GM18502 (cell line): ENCODE data around the gene FAM184B.
A peak's percentile ranks its signal among the peaks of the same experiment; 100 is the strongest.

Source experiments
- ATAC-seq: cut with Tn5 transposase; IDR thresholded peaks from one replicate; pipeline ENCODE4 v1.9.1; 2021; ENCODE audit warnings: mild to moderate bottlenecking; ENCODE audit not compliant: unreplicated experiment, poor library complexity

Gene FAM184B

DNA sequence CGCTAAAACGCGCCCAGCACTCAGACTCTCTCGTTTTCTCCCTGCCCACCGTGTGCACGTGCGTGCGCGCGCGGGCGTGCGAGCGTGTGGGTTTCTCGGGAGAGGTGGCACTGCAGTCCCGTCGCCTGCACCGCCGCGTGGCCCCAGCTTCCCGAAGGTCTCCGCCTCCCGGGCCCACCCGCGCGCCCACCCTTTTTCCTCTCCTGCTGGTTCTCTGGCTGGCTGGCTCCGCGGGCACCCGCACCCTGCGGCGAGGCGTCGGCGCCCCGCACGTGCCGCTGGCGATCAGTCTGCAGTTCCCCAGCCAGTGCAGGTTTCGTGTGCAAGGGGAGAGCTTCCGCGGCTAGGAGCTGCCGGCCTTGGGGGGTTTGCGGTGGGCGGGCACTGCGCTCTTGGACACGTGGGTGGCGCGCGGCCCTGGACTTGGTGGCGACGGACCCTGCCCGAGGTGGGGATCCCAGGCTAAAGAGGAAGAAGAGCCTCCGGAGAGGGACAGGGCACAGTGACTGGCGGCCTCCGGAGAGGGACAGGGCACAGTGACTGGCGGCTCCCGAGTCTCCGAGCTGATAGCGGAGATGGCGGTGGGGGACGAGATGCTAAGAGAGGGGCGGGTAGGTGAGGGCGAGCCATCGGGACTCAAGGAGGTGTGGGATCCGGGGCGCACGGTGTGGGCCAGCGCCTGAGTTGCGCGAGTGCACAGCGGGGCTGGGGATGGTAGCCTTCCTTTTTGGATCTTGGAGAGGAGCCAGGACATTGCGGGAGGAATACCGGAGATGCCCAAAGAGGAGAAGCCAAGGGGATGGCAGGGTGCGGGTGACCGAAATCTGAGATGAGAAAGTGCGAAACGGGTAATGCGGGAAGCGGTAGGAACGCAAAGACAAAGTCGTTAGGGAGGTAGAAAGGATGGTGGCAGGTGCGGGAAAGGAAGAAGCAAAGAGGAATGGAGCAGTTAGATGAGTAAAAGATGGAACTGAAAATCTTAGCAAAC is at the start of gene FAM184B:
TSS of gene FAM184B (minus strand) at position 322 of the 988 bp plus-strand sequence. CDS start 322 bp downstream, outside the sequence.
- peak; percentile 49 for ATAC-seq

DNA sequence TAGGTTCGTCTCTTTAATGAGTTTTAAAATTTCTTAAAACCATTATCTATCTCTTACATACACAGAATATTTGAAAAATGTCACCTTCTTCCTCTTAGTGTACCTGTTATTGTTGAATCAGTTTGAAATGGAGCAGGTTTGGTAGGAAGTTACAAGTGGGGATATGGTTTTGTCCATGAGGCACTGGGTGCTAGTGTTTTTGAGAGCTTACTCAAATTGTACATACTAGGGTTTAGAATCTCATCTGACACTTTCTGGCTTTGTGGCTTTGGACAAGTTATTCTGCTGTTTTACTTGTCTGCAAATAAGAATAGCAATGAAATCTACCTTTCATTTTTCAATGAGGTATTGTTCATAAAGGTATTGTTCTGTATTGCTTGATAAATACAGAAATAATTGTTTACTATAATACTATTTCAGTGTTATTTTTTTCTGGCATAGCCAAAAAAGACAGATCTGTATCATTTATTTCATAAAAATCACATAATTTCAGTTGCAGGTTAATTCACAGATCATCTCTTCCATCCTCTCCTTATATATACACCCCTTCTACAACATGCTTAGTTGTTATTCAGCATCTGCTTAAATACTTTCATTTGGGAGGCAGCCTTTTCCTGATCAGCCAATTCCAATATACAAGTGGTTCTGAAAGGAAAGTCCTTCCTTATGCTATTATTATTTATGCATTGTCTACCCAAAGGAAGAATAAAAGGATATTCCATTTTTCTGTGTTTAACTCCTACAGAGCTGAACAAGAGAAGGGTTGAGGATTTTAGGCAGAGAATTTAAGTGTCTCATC is 42.6 kb upstream of the FAM184B start:
- ATAC-seq: no peak

DNA sequence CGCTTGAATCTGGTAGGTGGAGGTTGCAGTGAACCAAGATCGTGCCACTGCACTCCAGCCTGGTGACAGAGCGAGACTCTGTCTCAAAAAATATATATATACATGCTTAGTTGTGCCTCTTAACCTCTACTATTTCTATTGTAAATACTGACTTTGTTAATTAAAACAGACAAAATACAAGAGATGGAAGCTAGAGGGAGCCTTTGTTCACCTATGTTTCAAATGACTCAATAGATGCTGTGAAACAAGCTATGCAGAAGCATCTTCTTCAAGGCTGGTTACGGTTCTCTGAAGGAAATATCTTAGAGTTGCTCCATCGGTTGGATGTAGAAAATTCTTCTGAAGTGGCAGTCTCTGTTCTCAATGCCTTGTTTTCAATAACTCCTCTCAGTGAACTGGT is 35.6 kb upstream of the FAM184B start:
- peak; percentile 88 for ATAC-seq

DNA sequence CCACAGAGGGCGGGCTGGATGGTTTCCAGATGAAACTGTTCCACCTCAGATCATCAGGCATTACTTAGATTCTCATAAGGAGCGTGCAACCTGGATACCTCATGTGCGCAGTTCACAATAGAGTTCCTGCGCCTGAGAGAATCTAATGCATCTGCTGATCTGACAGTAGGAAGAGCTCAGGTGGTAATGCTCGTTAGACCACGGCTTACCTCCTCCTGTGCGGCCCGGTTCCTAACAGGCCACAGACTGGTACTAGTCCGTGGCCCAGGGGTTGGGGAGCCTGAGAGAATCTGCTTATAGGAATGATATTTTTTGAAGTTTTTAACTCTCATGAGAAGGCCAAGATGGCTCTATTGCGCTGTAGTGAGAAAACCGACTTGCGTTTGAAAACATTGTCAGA is 34.7 kb upstream of the FAM184B start:
- ATAC-seq: no peak

DNA sequence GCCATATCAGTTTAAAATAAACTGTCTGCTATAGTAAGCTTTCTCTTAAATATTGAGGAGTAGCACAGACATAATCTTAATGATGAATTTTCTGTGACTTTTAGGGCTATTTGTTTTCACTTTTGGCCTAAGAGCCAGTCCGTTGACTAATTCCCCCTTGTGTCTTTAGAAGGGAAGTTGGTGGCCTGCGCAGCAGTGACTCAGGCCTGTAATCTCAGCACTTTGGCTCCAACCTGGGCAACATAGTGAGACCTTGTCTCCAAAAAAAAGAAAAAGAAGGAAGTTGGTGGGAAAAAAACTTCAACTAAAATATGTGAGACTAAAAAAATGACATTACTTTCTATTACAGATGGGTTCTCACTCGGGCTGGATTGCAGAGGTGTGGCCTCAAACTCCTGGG is 32.7 kb upstream of the FAM184B start:
- ATAC-seq: no peak

DNA sequence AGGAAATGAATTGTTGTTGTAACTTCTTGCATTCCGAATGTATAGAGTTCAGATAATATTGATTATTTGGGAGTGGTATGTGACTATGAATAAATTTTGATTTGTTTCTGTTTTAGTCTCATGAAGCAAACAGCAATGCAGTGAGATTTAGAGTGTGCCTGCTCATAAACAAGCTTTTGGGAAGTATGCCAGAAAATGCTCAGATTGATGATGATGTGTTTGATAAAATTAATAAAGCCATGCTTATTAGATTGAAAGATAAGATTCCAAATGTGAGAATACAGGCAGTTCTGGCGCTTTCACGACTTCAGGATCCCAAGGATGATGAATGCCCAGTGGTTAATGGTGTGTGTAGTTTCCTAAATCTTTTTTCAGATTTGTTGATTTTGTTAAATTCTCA is 31.4 kb upstream of the FAM184B start:
- ATAC-seq: no peak

DNA sequence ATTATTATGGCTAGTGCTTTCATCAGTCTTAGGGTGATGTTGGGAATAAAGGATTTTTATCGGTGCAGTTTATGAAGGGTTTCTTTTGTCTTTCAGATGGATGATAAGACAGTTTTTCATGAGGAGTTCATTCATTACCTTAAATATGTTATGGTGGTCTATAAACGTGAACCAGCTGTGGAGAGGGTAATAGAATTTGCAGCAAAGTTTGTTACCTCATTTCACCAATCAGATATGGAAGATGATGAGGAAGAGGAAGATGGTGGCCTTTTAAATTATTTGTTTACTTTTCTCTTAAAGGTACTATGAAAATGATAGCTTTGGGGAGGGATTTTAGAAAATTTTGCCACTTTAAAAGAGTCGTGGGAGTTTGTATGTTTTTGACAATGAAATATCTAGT is 30.7 kb upstream of the FAM184B start:
- no peak for ATAC-seq

DNA sequence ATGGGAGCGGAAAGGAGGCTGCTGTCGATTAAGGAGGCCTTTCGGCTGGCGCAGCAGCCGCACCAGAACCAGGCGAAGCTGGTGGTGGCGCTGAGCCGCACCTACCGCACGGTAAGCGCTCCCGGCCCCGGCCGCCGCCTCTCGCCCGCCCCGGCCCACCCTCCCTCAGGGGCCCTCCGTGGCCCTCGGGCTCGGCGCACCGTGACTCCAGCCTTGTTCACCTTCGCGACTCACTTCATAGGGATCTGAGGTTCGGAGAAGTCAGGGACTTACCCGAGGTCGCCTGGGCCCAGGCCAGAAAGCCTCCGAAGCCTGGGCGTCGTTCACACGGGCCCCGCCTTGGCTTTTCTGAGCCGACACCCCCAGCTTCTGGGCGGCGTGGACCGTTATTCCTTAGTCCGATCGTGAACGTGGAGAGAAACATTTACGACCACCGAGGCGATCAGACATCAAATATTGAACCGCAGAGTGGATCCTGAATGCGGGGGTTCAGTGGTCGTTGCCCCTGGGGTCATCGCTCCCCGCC is 29.7 kb upstream of the FAM184B start:
- peak; percentile 31 for ATAC-seq

DNA sequence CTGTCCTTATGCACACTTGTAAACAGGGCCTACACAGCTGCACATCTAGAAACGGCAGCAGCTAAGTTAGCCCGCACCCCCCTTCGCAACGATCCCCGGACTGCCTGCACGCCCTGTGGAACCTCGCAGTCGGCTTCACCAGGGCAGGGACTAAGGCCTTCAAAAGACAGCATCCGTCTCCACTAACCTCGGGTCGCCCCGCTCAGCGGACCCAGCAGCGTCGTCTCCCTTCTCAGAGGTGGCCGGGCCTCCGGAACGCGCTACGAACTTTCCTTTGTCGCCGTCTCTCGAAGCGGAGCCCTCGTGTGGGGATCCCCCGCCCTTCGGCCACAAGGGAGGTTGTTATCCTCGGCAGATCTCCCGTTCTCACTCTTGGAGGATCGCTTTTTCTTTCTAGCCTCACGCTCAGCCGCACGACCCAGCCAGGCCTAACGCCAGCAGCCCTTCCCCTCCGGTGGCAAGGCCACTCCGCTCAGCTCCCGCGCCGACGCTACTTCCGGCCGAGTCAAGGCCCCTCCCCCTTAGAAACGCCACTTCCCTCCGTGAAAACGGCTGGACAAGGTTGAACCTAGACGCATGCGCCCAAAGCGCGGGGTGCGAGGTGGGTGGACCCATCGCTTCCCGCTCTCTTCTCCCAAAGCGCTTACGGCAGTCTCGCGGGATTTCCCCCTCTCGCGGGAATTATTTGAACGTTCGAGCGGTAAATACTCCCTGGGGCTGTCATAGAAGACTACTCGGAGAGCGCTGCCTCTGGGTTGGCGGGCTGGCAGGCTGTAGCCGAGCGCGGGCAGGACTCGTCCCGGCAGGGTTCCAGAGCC is 29.0 kb upstream of the FAM184B start, which contains the start of the genes DCAF16 and NCAPG:
TSS of gene DCAF16 (minus strand) at position 498 of the 818 bp plus-strand sequence. CDS start 6,616 bp downstream, outside the sequence.
TSS of gene NCAPG (plus strand) at position 720 of the 818 bp plus-strand sequence. CDS start 99 bp downstream, outside the sequence.
- ATAC-seq: peak; percentile 90

DNA sequence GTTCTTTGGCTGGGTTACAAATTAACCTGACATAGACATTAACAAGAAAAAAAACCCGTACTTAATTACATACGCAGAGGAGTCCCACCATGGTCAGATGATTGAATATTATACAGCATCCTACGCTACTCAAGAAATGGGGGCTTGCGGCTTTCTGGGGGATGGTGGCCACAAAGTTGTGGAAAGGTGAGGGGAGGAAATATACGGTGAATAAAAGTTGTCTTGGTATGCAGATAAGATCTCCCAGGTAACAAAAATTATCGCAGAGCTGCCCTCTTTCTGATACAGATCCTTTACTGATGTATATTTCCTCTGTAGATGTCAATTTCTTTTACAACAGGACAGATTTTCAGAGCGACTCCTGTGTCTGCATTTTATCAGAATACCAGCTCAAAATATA is 28.2 kb upstream of the FAM184B start:
- ATAC-seq: no peak

DNA sequence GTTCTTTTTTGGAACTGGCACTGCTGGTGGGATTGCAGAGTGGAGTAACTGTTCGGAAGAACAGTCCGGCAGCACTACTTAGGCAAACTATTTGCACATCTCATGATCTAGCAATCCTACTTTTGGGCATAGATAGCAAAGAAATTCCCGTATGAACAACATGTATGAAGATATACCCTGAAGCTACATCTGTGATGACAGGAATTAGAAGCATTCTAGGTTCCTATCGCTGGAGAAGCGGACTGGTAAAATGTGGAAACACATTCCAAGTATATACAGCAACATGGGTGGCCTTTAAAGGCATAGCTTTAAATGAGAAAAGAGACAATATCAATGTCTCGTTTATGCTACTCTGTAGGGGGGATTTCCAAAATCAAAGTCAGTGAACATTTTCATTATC is 26.0 kb upstream of the FAM184B start:
- no peak for ATAC-seq

DNA sequence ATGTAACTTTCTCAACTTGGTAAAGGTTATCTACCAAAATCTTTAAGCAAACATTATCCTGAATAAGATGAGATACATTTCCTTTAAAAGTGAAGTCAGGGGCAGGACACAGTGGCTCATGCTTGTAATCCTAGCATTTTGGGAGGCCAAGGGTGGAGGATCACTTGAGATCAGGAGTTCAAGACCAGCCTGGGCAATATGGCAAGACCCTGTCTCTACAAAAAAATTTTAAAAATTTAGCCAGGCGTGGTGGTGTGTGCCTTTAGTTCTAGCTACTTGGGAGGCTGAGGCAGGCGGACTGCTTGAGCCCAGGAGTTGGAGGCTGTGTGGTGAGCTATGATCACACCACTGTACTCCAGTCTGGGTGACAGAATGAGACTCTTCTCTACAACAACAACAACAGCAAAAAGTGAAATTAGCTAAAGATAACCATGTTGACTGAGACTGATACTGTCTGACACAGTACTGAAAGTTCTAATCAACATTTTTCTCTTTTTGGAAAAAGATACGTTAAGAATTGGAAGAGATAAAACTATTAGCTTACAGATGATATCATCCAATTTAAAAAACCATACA is 24.2 kb upstream of the FAM184B start:
- ATAC-seq: no peak

DNA sequence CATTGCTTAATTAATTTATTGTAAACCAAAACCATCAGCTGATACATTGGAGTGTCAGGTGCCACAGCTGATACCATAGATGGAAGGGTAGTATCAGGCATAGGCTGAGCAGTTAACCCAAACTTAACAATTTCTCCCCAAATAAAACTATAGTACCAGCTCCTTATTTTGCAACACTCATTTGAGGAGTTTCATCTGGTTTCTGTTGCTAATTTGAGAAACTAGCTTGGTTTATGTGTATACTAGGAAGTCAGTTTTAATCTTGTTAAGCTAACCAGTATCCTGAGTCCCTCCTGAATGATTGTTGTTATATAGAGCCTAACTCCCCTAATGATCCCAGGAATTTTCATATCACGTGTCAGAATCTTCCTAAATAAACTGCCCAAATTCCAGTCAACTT is 16.4 kb upstream of the FAM184B start:
- ATAC-seq: peak; percentile 45

DNA sequence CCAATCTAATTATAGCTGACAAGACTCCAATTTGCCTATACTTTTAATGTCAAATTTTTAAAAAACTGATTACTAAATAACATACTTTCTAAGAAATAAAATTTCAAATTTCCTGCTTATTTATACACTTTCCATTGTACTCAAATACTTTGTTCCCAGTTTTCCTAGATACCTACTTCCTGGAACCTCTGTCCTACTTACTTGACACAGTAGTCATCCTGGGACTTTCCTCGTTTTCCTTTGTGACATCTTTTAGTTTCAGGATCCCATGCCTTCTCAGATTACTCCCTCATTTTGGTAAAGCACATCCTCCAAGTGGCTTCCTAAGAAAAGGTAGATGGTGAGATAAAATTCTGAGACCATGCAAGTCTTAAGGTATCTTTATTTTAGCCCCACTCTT is 13.3 kb upstream of the FAM184B start:
- no peak for ATAC-seq

DNA sequence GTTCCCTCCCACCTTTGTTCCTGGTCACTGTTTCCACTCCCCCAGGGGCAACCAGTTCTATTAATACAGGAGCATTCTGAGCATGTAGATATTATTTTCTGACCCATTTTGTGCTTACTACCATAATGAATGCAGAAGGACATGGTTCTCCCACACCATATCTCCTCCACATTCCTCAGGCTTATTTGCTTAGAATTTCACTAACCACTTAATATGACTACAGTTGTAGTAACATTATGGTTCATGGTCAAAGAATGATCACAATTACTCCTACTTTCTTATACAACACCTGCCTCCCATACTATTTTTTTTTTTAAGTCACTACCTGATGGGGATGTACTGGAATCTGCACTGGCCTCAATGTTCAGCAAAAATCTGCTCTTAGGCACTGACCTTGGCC is 7.5 kb upstream of the FAM184B start:
- ATAC-seq: no peak

DNA sequence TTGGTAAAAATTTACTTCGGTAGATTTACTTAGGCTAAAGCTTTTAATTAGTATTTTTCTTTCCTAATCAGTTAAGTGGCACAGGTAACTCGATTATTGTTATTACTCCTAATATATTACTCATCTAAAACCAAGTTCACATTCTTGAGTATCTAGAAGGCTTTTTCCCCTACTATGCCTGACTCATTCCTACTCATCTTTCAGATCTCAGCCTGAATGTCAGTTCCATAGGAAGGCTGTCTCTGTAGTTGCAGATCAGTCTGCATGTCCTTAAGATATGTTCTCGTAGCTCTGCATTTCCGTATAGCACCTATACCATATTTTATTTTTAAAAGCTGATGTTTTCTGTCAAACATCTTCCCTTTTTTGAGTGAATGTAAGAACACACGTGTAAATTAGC is 5.9 kb upstream of the FAM184B start:
- no peak for ATAC-seq

DNA sequence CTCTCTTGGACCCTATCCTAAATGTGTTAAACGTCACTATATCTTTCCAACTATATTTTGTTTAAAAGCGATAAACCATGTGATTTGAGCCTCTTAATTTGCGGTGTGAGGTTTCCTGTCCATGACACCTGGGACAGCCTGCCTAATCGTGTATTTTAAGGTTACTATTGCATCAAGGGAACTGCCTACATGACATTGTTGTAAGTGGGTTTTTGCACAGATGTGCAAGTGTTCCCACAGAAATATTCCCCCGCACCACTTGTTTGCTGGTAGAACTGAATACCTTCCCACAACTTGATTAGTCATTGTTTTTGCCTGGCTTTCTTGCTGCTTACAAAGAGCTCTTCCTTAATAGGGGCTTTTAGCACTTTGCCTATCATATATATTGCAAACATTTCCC is 5.1 kb upstream of the FAM184B start:
- peak; percentile 52 for ATAC-seq

DNA sequence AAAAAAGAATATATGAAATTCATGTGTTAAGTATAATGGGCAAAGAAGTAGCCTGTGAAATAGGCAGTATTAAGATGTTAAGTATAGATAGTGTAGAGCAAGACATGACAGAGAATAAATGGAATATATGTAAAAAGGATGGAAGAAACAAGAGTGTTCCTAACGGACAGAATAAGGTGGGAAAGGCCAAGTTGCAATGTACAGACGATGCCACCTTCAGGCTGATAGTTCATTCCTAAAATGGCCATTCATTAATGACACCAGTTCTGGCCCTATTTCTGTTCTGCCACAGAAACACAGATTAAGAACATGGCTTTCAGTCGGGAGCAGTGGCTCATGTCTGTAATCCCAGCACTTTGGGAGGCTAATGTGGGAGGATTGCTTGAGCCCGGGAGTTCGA is 4.4 kb upstream of the FAM184B start:
- no peak for ATAC-seq

DNA sequence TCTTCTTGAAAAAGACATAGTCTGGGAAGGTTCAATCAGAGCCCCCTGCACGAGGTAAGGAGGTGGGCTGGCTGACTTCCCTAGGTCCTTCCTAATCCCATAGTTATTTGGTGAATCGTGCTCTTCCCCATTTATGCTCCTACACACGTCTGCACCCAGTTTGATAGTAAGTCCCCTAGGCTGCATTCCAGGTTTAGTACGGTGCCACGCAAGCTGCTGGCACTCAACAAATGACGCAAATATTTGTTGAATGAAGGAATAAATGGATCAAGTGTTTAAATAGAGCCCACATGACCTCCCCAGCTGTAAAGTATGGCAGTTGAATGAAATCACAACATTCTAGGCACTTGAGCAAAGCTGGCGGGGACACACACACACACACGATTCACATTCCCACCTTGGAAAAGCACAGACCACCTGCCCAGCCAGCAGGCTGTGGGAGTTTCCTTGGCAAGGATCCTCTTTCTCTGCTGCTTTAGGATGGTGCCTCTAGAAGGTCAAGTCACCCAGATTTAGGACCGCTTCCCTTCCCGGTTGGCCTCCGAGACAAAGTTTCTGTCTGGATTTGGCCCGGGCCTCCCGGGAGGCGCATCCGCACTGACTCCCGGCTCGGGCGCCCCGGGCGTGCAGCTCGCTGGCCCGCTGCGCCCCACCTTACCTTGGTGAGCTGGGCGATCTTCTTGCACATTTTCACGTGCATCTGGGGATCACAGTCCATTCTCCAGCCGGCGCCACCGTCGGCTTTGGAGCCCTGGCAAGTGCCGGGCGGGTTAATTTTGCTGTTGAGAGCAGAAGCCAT is 721 bp downstream of the FAM184B start:
- ATAC-seq: no peak
